Measurements from ENCODE around the gene DNAJB8.

Gene DNAJB8

DNA sequence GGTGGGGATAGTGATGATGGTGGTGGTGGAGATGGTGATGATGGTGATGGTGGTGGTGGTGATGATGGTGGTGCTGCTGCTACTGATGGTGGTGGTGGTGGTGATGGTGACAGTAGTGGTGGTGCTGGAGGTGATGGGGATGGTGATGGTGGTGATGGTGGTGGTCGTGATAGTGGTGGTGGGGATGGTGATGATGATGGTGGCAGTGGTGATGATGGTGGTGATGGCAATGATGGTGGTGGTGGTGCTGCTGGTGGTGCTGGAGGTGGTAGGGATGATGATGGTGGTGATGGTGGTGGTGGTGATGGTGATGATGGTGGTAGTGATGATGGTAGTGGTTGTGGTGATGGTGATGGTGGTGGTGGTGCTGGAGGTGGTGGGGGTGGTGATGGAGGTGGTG is 21.3 kb downstream of the DNAJB8 start:
- Histone ChIP-seq H3K4me3 (ENCODE audit: low read length) (no peak overlapping the region), H3F3A (ENCODE audit: control insufficient read depth, insufficient read depth) (no peaks in the 10 kb centered on the region), H3K9me2 (replicated peaks; ENCODE audit: control insufficient read depth, low read length) (no peaks in the 10 kb centered on the region), H3K27ac (ENCODE audit: low read depth, low read length) (no peak overlapping the region), H3K36me3 (ENCODE audit: control insufficient read depth, low read length) (no peaks in the 10 kb centered on the region), H3K79me2 (ENCODE audit: control insufficient read depth, low read length) (no peaks in the 10 kb centered on the region), H3K9me3 (ENCODE audit: control insufficient read depth, insufficient read depth, low read length) (no peaks in the 10 kb centered on the region; the same call in 1 of the 2 replicates), H3K4me1 (ENCODE audit: control insufficient read depth, low read length) (peaks cover 16% of the 10 kb centered on the region), H3K27me3 (ENCODE audit: control insufficient read depth, low read length) (no peaks in the 10 kb centered on the region), H3K4me2 (ENCODE audit: low read length) (no peak overlapping the region), H4K20me1 (ENCODE audit: control insufficient read depth, insufficient read depth, low read depth, low read length) (no peaks in the 10 kb centered on the region)
- no peak for TF ChIP-seq EZH2phosphoT487 (IDR thresholded peaks at IDR 0.05; ENCODE audit: borderline replicate concordance, low read length)
- TF ChIP-seq, protein P1, sequence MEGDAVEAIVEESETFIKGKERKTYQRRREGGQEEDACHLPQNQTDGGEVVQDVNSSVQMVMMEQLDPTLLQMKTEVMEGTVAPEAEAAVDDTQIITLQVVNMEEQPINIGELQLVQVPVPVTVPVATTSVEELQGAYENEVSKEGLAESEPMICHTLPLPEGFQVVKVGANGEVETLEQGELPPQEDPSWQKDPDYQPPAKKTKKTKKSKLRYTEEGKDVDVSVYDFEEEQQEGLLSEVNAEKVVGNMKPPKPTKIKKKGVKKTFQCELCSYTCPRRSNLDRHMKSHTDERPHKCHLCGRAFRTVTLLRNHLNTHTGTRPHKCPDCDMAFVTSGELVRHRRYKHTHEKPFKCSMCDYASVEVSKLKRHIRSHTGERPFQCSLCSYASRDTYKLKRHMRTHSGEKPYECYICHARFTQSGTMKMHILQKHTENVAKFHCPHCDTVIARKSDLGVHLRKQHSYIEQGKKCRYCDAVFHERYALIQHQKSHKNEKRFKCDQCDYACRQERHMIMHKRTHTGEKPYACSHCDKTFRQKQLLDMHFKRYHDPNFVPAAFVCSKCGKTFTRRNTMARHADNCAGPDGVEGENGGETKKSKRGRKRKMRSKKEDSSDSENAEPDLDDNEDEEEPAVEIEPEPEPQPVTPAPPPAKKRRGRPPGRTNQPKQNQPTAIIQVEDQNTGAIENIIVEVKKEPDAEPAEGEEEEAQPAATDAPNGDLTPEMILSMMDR (IDR thresholded peaks at IDR 0.05; ENCODE audit: low read depth, low read length, poor library complexity, severe bottlenecking): no peak

DNA sequence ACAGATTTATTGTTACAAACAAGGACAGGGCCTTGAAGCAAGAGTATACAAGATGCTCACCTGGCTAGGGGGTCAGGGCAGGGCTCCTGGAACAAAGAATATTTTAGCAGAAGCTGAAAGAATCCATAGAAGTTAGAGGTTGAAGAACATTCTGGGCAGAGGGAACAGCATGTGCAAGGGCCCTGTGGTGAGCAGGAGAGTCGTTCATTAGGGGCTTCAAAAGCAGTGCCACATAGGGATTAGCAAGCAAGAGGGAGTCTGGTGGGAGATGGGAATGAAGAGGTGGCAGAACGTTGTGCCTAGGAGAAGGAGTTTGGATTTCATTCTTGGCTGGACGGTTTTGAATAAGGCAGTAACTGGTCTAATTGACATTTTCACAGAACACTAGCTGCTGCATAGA is 22.9 kb downstream of the DNAJB8 start:
- no peaks in the 10 kb centered on the region for H3K79me2 ChIP-seq (ENCODE audit: control insufficient read depth, low read length)
- H3K36me3 ChIP-seq (ENCODE audit: control insufficient read depth, low read length): no peaks in the 10 kb centered on the region
- H3F3A ChIP-seq (ENCODE audit: control insufficient read depth, insufficient read depth): no peaks in the 10 kb centered on the region
- peaks cover 4% of the 10 kb centered on the region; the same call in 1 of the 2 replicates for H3K27me3 ChIP-seq (ENCODE audit: control insufficient read depth, low read length)
- H3K4me3 ChIP-seq (ENCODE audit: low read length): no peak overlapping the region
- TF ChIP-seq, protein P1 (IDR thresholded peaks at IDR 0.05; ENCODE audit: low read depth, low read length, poor library complexity, severe bottlenecking): no peak
- TF ChIP-seq EZH2phosphoT487 (IDR thresholded peaks at IDR 0.05; ENCODE audit: borderline replicate concordance, low read length): no peak
- no peaks in the 10 kb centered on the region; the same call in 1 of the 2 replicates for H3K9me3 ChIP-seq (ENCODE audit: control insufficient read depth, insufficient read depth, low read length)
- H3K9me2 ChIP-seq (replicated peaks; ENCODE audit: control insufficient read depth, low read length): no peaks in the 10 kb centered on the region
- peaks cover 14% of the 10 kb centered on the region for H3K4me1 ChIP-seq (ENCODE audit: control insufficient read depth, low read length)
- no peak overlapping the region for H3K27ac ChIP-seq (ENCODE audit: low read depth, low read length)
- H4K20me1 ChIP-seq (ENCODE audit: control insufficient read depth, insufficient read depth, low read depth, low read length): no peaks in the 10 kb centered on the region
- no peak overlapping the region for H3K4me2 ChIP-seq (ENCODE audit: low read length)

DNA sequence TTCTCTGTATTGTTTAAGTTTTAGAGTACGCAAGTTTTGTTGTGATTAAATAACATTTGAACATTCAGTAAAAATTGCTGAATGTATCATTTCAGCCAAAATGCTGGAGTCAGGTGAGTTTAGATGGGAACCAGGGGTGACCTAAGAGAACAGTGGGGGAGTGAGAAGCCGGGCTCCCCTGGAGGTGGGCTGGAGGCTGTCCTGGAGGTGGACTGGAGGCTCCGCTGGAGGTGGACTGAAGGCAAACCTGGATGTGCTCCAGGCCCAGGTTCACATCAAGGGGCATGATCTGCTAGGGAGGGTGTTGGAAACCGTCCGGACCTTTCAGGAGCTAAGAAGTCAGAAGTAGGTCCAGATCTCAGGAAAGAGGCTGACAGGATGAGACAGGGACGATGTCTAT is 23.7 kb downstream of the DNAJB8 start:
- Histone ChIP-seq H4K20me1 (ENCODE audit: control insufficient read depth, insufficient read depth, low read depth, low read length) (no peaks in the 10 kb centered on the region), H3K9me3 (ENCODE audit: control insufficient read depth, insufficient read depth, low read length) (no peaks in the 10 kb centered on the region; the same call in 1 of the 2 replicates)

More for the DNA sequence above, 23.7 kb downstream of the DNAJB8 start:
- H3K36me3 ChIP-seq (ENCODE audit: control insufficient read depth, low read length): no peaks in the 10 kb centered on the region
- H3K9me2 ChIP-seq (replicated peaks; ENCODE audit: control insufficient read depth, low read length): no peaks in the 10 kb centered on the region
- H3K27ac ChIP-seq (ENCODE audit: low read depth, low read length): no peak overlapping the region
- no peaks in the 10 kb centered on the region for H3F3A ChIP-seq (ENCODE audit: control insufficient read depth, insufficient read depth)
- TF ChIP-seq, protein P1 (IDR thresholded peaks at IDR 0.05; ENCODE audit: low read depth, low read length, poor library complexity, severe bottlenecking): no peak
- no peak for TF ChIP-seq EZH2phosphoT487 (IDR thresholded peaks at IDR 0.05; ENCODE audit: borderline replicate concordance, low read length)
- peaks cover 4% of the 10 kb centered on the region; the same call in 1 of the 2 replicates for H3K27me3 ChIP-seq (ENCODE audit: control insufficient read depth, low read length)
- H3K79me2 ChIP-seq (ENCODE audit: control insufficient read depth, low read length): no peaks in the 10 kb centered on the region
- H3K4me1 ChIP-seq (ENCODE audit: control insufficient read depth, low read length): peaks cover 5% of the 10 kb centered on the region
- no peak overlapping the region for H3K4me2 ChIP-seq (ENCODE audit: low read length)
- H3K4me3 ChIP-seq (ENCODE audit: low read length): no peak overlapping the region
